ENCODE results near the gene TTC6. TPM values are rescaled to one million over a fixed set of nuclear protein-coding genes. Genes with fewer than 3 reads are reported as not detected.

Gene TTC6
- total and polyA plus RNA-seq, 3 donors from 2014 or later = 11.2 to 17.2 (median 12.4) TPM

DNA sequence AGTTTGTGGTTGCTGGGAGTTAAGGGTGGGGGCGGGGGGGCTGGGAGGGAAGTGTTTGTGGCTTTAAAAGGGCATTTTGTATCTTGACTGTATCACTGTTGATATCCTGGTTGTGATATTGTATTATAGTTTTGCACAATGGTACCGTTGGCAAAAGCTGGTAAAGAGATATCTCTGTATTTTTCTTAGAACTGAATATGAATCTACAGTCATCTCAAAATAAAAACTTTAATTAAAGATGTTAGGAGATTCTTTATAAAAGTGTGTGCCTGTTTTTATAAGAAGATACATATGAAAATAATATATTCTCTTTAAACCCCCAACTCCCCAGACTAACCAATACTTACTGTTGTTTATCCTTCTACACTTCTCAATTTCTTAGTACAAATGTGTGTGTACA is 43.2 kb downstream of the TTC6 start:
- 75 to 90% methylated on average over 2 of the region's 2 CpGs for WGBS, 2 donors
- Histone ChIP-seq H3K36me3 (ENCODE audit: low read depth, missing control alignments) (no peaks in the 10 kb centered on the region), H3K27ac (no peak overlapping the region), H3K4me1 (no peaks in the 10 kb centered on the region), H3K27me3 (no peaks in the 10 kb centered on the region), H3K9me3 (no peaks in the 10 kb centered on the region), H3K4me3 (no peak overlapping the region)
- no peak for DNase-seq
- intact Hi-C loops (cut with DNase I; ENCODE audit: low total_unique reads) = no loop called here
- TF ChIP-seq, protein P1, sequence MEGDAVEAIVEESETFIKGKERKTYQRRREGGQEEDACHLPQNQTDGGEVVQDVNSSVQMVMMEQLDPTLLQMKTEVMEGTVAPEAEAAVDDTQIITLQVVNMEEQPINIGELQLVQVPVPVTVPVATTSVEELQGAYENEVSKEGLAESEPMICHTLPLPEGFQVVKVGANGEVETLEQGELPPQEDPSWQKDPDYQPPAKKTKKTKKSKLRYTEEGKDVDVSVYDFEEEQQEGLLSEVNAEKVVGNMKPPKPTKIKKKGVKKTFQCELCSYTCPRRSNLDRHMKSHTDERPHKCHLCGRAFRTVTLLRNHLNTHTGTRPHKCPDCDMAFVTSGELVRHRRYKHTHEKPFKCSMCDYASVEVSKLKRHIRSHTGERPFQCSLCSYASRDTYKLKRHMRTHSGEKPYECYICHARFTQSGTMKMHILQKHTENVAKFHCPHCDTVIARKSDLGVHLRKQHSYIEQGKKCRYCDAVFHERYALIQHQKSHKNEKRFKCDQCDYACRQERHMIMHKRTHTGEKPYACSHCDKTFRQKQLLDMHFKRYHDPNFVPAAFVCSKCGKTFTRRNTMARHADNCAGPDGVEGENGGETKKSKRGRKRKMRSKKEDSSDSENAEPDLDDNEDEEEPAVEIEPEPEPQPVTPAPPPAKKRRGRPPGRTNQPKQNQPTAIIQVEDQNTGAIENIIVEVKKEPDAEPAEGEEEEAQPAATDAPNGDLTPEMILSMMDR (IDR thresholded peaks at IDR 0.05) = no peak
- TF ChIP-seq POLR2A (IDR thresholded peaks at IDR 0.05) = no peak

DNA sequence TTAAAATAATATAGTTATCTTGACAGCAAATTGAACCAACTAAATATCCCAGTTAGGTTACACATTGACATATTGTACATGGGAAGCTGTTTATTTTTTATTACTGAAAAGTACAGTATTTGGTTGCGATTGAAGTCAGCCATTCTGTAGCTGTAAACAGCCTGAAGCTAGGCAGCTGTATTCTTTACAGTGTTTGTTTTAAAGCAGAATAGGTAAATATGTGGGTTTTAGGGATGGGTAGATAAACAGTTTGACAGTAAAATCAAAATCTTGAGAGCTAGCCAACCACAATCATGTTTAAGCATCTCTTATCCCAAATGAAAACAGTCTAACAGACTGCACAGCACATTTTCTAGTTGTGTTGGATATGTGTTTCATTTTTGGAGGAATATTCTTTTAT is 45.7 kb downstream of the TTC6 start:
- Histone ChIP-seq H3K27me3 (no peaks in the 10 kb centered on the region), H3K9me3 (no peaks in the 10 kb centered on the region), H3K4me3 (no peak overlapping the region), H3K27ac (no peak overlapping the region), H3K36me3 (ENCODE audit: low read depth, missing control alignments) (no peaks in the 10 kb centered on the region), H3K4me1 (no peaks in the 10 kb centered on the region)
- TF ChIP-seq, protein P1 (IDR thresholded peaks at IDR 0.05) = no peak
- no peak for TF ChIP-seq POLR2A (IDR thresholded peaks at IDR 0.05)
- WGBS, 2 donors = 97 to 100% methylated on average over 1 of the region's 1 CpG
- intact Hi-C loops (cut with DNase I; ENCODE audit: low total_unique reads) = no loop called here
- DNase-seq = no peak

- Histone ChIP-seq H3K9me3 (no peaks in the 10 kb centered on the region), H3K4me3 (no peak overlapping the region), H3K36me3 (ENCODE audit: low read depth, missing control alignments) (no peaks in the 10 kb centered on the region), H3K27me3 (no peaks in the 10 kb centered on the region), H3K4me1 (no peaks in the 10 kb centered on the region), H3K27ac (no peak overlapping the region)
- TF ChIP-seq, protein P1 (IDR thresholded peaks at IDR 0.05) = no peak
- no peak for TF ChIP-seq POLR2A (IDR thresholded peaks at IDR 0.05)
- whole genome bisulfite sequencing, 2 donors = 89 to 96% methylated on average over 3 of the region's 3 CpGs
- intact Hi-C loops (cut with DNase I; ENCODE audit: low total_unique reads) = no loop called here
- DNase-seq = no peak
Measured at GRCh38 chr14:37642125-37642524, 46.7 kb downstream of the TTC6 start.

- no peaks in the 10 kb centered on the region for H3K4me1 ChIP-seq
- intact Hi-C loops (cut with DNase I; ENCODE audit: low total_unique reads) = no loop called here
- DNase-seq = no peak
- no peaks in the 10 kb centered on the region for H3K36me3 ChIP-seq (ENCODE audit: low read depth, missing control alignments)
- WGBS, 2 donors = 67 to 76% methylated on average over 4 of the region's 4 CpGs
- no peaks in the 10 kb centered on the region for H3K27me3 ChIP-seq
- no peaks in the 10 kb centered on the region for H3K9me3 ChIP-seq
- TF ChIP-seq, protein P1 (IDR thresholded peaks at IDR 0.05) = no peak
- no peak for TF ChIP-seq POLR2A (IDR thresholded peaks at IDR 0.05)
- no peak overlapping the region for H3K4me3 ChIP-seq
- no peak overlapping the region for H3K27ac ChIP-seq
Measured at GRCh38 chr14:37643701-37644100, 48.3 kb downstream of the TTC6 start.

Other genes starting within 250 kb of the TTC6 start
- 1 to 10 TPM; 2.2 to 3.0 TPM for gene FOXA1, start 380 bp upstream of the TTC6 start, total RNA-seq
- 0.95 TPM for gene FOXA1, start 380 bp upstream of the TTC6 start, polyA plus RNA-seq (ENCODE audit: insufficient read depth, low read depth, low replicate concordance)

Measured in testis (tissue), 3 donors.